CD4-positive, CD25-positive, alpha-beta regulatory T cell (primary cell): Measurements from ENCODE around the gene C1GALT1C1L. TPM values are rescaled to one million over a fixed set of nuclear protein-coding genes. Genes with fewer than 3 reads are reported as not detected.
A peak's percentile ranks its signal among the peaks of the same experiment; 100 is the strongest.
"Not testable (repeated sequence)": the region's sequence is repeated elsewhere in the genome, so short reads cannot be mapped to it uniquely, and the experiment has no call there.

Experiments used
- ATAC-seq, 2 donors: fragments of 150-1000 bp; cut with Tn5 transposase; one replicate each; pipeline ENCODE4 v1.10.0; 2021; ENCODE audit warnings: low read depth in 2 of 2, moderate number of reproducible peaks in 2 of 2, moderate library complexity in 1 of 2
- DNase-seq, 3 donors: peaks; one replicate each; pipeline versions ENCODE4 v3.0.0 to v3.0.0-alpha.2; 2012 to 2022; ENCODE audit warnings: mixed read lengths in 1 of 3
- H3K27ac ChIP-seq: one replicate; pipeline ENCODE4 v1.7.0; 2013; ENCODE audit warnings: mild to moderate bottlenecking, low read length; ENCODE audit not compliant: insufficient read depth, poor library complexity, severe bottlenecking
- H3K27me3 ChIP-seq: one replicate; pipeline ENCODE4 v1.7.0; 2013; ENCODE audit warnings: low read length; ENCODE audit not compliant: control insufficient read depth, insufficient read depth
- H3K36me3 ChIP-seq: one replicate; pipeline ENCODE4 v1.7.0; 2013; ENCODE audit warnings: mild to moderate bottlenecking, low read length, moderate library complexity; ENCODE audit not compliant: control insufficient read depth, insufficient read depth
- H3K4me1 ChIP-seq: 2 replicates; pipeline ENCODE4 v1.7.0; 2013; ENCODE audit warnings: mild to moderate bottlenecking, low read length; ENCODE audit not compliant: insufficient read depth, control insufficient read depth, poor library complexity, severe bottlenecking
- H3K4me3 ChIP-seq: one replicate; pipeline ENCODE4 v1.7.0; 2013; ENCODE audit warnings: low read depth, mild to moderate bottlenecking, low read length, moderate library complexity
- H3K9me3 ChIP-seq, 2 experiments: 1 replicate in 1 of 2; 2 replicates in 1 of 2; pipeline ENCODE4 v1.7.0; 2013; ENCODE audit warnings: low read length in 2 of 2, mild to moderate bottlenecking in 1 of 2, moderate library complexity in 1 of 2; ENCODE audit not compliant: control insufficient read depth in 2 of 2
- H3K27ac Mint-ChIP-seq, 3 donors: one replicate each; pipeline ENCODE4 v1.8.0; 2020 to 2022; ENCODE audit warnings: mild to moderate bottlenecking in 3 of 3, mixed read lengths in 3 of 3, moderate library complexity in 2 of 3
- H3K27me3 Mint-ChIP-seq: one replicate; pipeline ENCODE4 v1.8.0; 2022; ENCODE audit warnings: mild to moderate bottlenecking, mixed read lengths
- H3K36me3 Mint-ChIP-seq: one replicate; pipeline ENCODE4 v1.8.0; 2020; ENCODE audit warnings: mixed read lengths
- H3K4me1 Mint-ChIP-seq, 4 donors: one replicate each; pipeline ENCODE4 v1.8.0; 2020 to 2022; ENCODE audit warnings: mixed read lengths in 4 of 4, mild to moderate bottlenecking in 1 of 4
- H3K4me3 Mint-ChIP-seq, 4 donors: one replicate each; pipeline ENCODE4 v1.8.0; 2020 to 2022; ENCODE audit warnings: mild to moderate bottlenecking in 4 of 4, mixed read lengths in 4 of 4, moderate library complexity in 3 of 4
- H3K9me3 Mint-ChIP-seq, 7 donors: one replicate each; pipeline ENCODE4 v1.8.0; 2020 to 2022; ENCODE audit warnings: mixed read lengths in 7 of 7, mild to moderate bottlenecking in 3 of 7, moderate library complexity in 2 of 7
- polyA plus RNA-seq, 4 donors: library from polyadenylated mRNA; unstranded; fragments of 300-500 nt; fragmentation: Illumina TruSeq; gene quantifications; one replicate each; pipeline ENCODE4 v1.2.3, GENCODE V29; 2021
- total RNA-seq: library from RNA; stranded (reverse); gene quantifications from one replicate; pipeline ENCODE4 v1.2.3, GENCODE V29; 2022

C1GALT1C1L gene
- total and polyA plus RNA-seq, 5 donors from 2014 or later = 0.15 to 0.30 TPM; not detected in 3

- Mint-ChIP-seq H3K4me1 (peaks cover 0 to 2% (median 0%) of the 10 kb centered on the region in 4 donors), H3K4me3 (no peak overlapping the region), H3K9me3 (no peaks in the 10 kb centered on the region), H3K27me3 (peaks cover 26% of the 10 kb centered on the region), H3K27ac (no peak overlapping the region), H3K36me3 (no peaks in the 10 kb centered on the region)
- ATAC-seq = no peak
- H3K27me3 ChIP-seq = peaks cover 5% of the 10 kb centered on the region
- H3K9me3 ChIP-seq = no peaks in the 10 kb centered on the region
- H3K4me3 ChIP-seq = no peak overlapping the region
- H3K4me1 ChIP-seq = no peaks in the 10 kb centered on the region
- H3K36me3 ChIP-seq = no peaks in the 10 kb centered on the region
- no peak overlapping the region for H3K27ac ChIP-seq
- DNase-seq = no peak
Observed at GRCh38 chr2:43689999-43690398, 13.8 kb upstream of the C1GALT1C1L start.

GRCh38 chr2:43685357-43685756, 9.1 kb upstream of the C1GALT1C1L start:
- Mint-ChIP-seq H3K9me3 (peaks cover 0 to 4% (median 0%) of the 10 kb centered on the region in 7 donors), H3K4me3 (no peak overlapping the region), H3K4me1 (peaks cover 0 to 2% (median 0%) of the 10 kb centered on the region in 4 donors), H3K36me3 (no peaks in the 10 kb centered on the region), H3K27me3 (peaks cover 23% of the 10 kb centered on the region), H3K27ac (no peak overlapping the region)
- H3K27ac ChIP-seq = no peak overlapping the region
- H3K9me3 ChIP-seq = no peaks in the 10 kb centered on the region
- no peaks in the 10 kb centered on the region for H3K36me3 ChIP-seq
- H3K4me3 ChIP-seq = no peak overlapping the region
- ATAC-seq (no peak), DNase-seq (no peak)
- no peaks in the 10 kb centered on the region for H3K4me1 ChIP-seq
- peaks cover 6% of the 10 kb centered on the region for H3K27me3 ChIP-seq

GRCh38 chr2:43677783-43678182, 1.6 kb upstream of the C1GALT1C1L start:
- H3K27ac ChIP-seq, H3K9me3 Mint-ChIP-seq, H3K4me1 ChIP-seq, H3K4me3 Mint-ChIP-seq, H3K36me3 ChIP-seq, H3K27ac Mint-ChIP-seq, H3K9me3 ChIP-seq, H3K4me3 ChIP-seq, H3K4me1 Mint-ChIP-seq, H3K36me3 Mint-ChIP-seq, H3K27me3 Mint-ChIP-seq, DNase-seq, ATAC-seq: not testable (repeated sequence)
- H3K27me3 ChIP-seq = peaks cover 14% of the 10 kb centered on the region

- Mint-ChIP-seq H3K27me3 (peaks cover 9% of the 10 kb centered on the region), H3K4me1 (peaks cover 0 to 4% (median 1%) of the 10 kb centered on the region in 4 donors), H3K4me3 (peak overlapping the region in 2 of 4 donors; percentile 7 to 33), H3K36me3 (no peaks in the 10 kb centered on the region), H3K27ac (no peak overlapping the region), H3K9me3 (peaks cover 0 to 16% (median 2%) of the 10 kb centered on the region in 7 donors)
- Histone ChIP-seq H3K4me1 (no peaks in the 10 kb centered on the region), H3K27ac (no peak overlapping the region), H3K27me3 (peaks cover 14% of the 10 kb centered on the region), H3K9me3 (peaks cover 0 to 7% of the 10 kb centered on the region in 2 experiments), H3K36me3 (no peaks in the 10 kb centered on the region), H3K4me3 (no peak overlapping the region)
- no peak for DNase-seq
- ATAC-seq = no peak
Observed at GRCh38 chr2:43675646-43676321, 445 bp downstream of the C1GALT1C1L start.

GRCh38 chr2:43657241-43657640, 19.0 kb downstream of the C1GALT1C1L start:
- Mint-ChIP-seq H3K4me3 (no peak overlapping the region), H3K27ac (no peak overlapping the region), H3K36me3 (no peaks in the 10 kb centered on the region), H3K4me1 (peaks cover 0 to 4% (median 0%) of the 10 kb centered on the region in 4 donors), H3K9me3 (peaks cover 0 to 4% (median 1%) of the 10 kb centered on the region in 7 donors), H3K27me3 (peaks cover 21% of the 10 kb centered on the region)
- H3K27me3 ChIP-seq = peaks cover 5% of the 10 kb centered on the region
- no peak overlapping the region for H3K27ac ChIP-seq
- H3K36me3 ChIP-seq = no peaks in the 10 kb centered on the region
- H3K4me3 ChIP-seq = no peak overlapping the region
- H3K9me3 ChIP-seq = no peaks in the 10 kb centered on the region
- H3K4me1 ChIP-seq = no peaks in the 10 kb centered on the region
- ATAC-seq (no peak), DNase-seq (no peak)

- H3K36me3 Mint-ChIP-seq = no peaks in the 10 kb centered on the region
- peaks cover 40% of the 10 kb centered on the region for H3K27me3 Mint-ChIP-seq
- H3K27ac ChIP-seq = no peak overlapping the region
- DNase-seq (no peak), ATAC-seq (no peak)
- no peaks in the 10 kb centered on the region for H3K36me3 ChIP-seq
- peaks cover 0 to 4% (median 0%) of the 10 kb centered on the region in 4 donors for H3K4me1 Mint-ChIP-seq
- H3K9me3 ChIP-seq = no peaks in the 10 kb centered on the region
- peaks cover 7% of the 10 kb centered on the region for H3K27me3 ChIP-seq
- H3K4me3 ChIP-seq = no peak overlapping the region
- H3K4me3 Mint-ChIP-seq = no peak overlapping the region
- no peaks in the 10 kb centered on the region for H3K4me1 ChIP-seq
- peaks cover 0 to 2% (median 0%) of the 10 kb centered on the region in 7 donors for H3K9me3 Mint-ChIP-seq
- no peak overlapping the region for H3K27ac Mint-ChIP-seq
Observed at GRCh38 chr2:43653506-43653905, 22.7 kb downstream of the C1GALT1C1L start.

- no peak overlapping the region for H3K27ac Mint-ChIP-seq
- H3K9me3 ChIP-seq = no peaks in the 10 kb centered on the region
- ATAC-seq = no peak
- peaks cover 0 to 2% (median 0%) of the 10 kb centered on the region in 7 donors for H3K9me3 Mint-ChIP-seq
- H3K36me3 Mint-ChIP-seq = no peaks in the 10 kb centered on the region
- no peak overlapping the region for H3K27ac ChIP-seq
- H3K4me1 Mint-ChIP-seq = peaks cover 0 to 4% (median 0%) of the 10 kb centered on the region in 4 donors
- DNase-seq = no peak
- H3K27me3 ChIP-seq = peaks cover 27% of the 10 kb centered on the region
- peaks cover 36% of the 10 kb centered on the region for H3K27me3 Mint-ChIP-seq
- no peak overlapping the region for H3K4me3 Mint-ChIP-seq
- H3K4me3 ChIP-seq = no peak overlapping the region
- H3K36me3 ChIP-seq = no peaks in the 10 kb centered on the region
- no peaks in the 10 kb centered on the region for H3K4me1 ChIP-seq
Observed at GRCh38 chr2:43648994-43649701, 27.1 kb downstream of the C1GALT1C1L start.
